Measurements from ENCODE around the gene CNTN5.

DNA sequence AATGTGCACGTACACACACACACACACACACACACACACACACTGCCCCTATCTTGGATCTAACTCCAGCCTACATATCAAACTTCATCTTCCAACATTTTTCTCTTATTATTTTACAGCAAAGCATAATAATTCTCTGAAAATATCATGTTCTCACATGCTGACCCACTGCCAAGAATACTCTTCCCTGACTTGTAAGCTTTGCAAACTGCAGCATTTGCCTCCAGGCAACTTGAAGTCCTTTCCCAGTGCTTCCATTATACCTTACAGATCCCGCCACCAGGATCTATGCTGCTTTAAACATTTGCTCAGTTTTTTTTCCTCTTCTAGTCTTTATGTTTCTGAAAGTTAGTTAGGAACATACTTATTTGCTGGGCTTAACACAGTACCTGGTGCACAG, 1183.0 kb downstream of the CNTN5 start:
- TF ChIP-seq, protein P1, sequence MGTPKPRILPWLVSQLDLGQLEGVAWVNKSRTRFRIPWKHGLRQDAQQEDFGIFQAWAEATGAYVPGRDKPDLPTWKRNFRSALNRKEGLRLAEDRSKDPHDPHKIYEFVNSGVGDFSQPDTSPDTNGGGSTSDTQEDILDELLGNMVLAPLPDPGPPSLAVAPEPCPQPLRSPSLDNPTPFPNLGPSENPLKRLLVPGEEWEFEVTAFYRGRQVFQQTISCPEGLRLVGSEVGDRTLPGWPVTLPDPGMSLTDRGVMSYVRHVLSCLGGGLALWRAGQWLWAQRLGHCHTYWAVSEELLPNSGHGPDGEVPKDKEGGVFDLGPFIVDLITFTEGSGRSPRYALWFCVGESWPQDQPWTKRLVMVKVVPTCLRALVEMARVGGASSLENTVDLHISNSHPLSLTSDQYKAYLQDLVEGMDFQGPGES (IDR thresholded peaks at IDR 0.05; ENCODE audit: low read depth, low read length) = no peak
- TF ChIP-seq RAD21 (IDR thresholded peaks at IDR 0.05; ENCODE audit: low read length) (no peak), FOXJ3 (CRISPR knock-in tag; IDR thresholded peaks at IDR 0.05) (no peak), RFX5 (IDR thresholded peaks at IDR 0.05; ENCODE audit: low read length) (no peak), TEAD4 (IDR thresholded peaks at IDR 0.05; ENCODE audit: borderline replicate concordance, insufficient read depth) (no peak), RXRA (IDR thresholded peaks at IDR 0.05; ENCODE audit: borderline replicate concordance, low read depth) (no peak), CHD2 (IDR thresholded peaks at IDR 0.05; ENCODE audit: low read length, partially characterized antibody) (no peak), EZH2phosphoT487 (IDR thresholded peaks at IDR 0.05; ENCODE audit: borderline replicate concordance, low read depth) (no peak)
- TF ChIP-seq, protein P2, sequence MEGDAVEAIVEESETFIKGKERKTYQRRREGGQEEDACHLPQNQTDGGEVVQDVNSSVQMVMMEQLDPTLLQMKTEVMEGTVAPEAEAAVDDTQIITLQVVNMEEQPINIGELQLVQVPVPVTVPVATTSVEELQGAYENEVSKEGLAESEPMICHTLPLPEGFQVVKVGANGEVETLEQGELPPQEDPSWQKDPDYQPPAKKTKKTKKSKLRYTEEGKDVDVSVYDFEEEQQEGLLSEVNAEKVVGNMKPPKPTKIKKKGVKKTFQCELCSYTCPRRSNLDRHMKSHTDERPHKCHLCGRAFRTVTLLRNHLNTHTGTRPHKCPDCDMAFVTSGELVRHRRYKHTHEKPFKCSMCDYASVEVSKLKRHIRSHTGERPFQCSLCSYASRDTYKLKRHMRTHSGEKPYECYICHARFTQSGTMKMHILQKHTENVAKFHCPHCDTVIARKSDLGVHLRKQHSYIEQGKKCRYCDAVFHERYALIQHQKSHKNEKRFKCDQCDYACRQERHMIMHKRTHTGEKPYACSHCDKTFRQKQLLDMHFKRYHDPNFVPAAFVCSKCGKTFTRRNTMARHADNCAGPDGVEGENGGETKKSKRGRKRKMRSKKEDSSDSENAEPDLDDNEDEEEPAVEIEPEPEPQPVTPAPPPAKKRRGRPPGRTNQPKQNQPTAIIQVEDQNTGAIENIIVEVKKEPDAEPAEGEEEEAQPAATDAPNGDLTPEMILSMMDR (IDR thresholded peaks at IDR 0.05) = no peak
- TF ChIP-seq, protein P3, sequence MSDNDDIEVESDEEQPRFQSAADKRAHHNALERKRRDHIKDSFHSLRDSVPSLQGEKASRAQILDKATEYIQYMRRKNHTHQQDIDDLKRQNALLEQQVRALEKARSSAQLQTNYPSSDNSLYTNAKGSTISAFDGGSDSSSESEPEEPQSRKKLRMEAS (IDR thresholded peaks at IDR 0.05; ENCODE audit: low read depth) = no peak

Measured in SK-N-SH (cell line).